Measurements from ENCODE around the gene SLC1A7. TPM values are rescaled to one million over a fixed set of nuclear protein-coding genes. Genes with fewer than 3 reads are reported as not detected.

Gene SLC1A7
- total and polyA plus RNA-seq, 2 experiments from 2014 or later: not detected

DNA sequence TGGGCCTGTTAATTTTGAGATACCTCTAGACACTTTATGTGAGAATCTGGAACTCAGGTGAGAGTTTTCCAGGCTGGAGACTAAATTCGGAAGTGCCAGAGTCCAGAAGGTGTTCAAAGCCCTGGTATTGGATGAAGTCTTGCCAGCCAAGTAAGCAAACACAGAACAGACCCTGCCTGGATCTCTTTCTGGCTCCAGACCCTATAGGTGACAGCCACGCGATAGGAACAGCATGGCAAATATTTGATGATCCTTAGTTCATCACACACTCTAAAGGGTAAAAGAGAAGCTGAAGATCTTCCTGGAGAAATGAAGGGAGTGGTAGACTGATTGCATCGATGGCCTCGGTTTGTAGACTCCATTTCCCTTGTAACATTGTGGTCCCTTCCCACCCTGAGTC, 30.7 kb downstream of the SLC1A7 start:
- H4K20me1 ChIP-seq (ENCODE audit: insufficient read depth, poor library complexity, severe bottlenecking): no peaks in the 10 kb centered on the region
- H3K36me3 ChIP-seq (replicated peaks; ENCODE audit: insufficient read depth, low read depth): no peaks in the 10 kb centered on the region
- H3K27ac ChIP-seq: no peak overlapping the region
- no peaks in the 10 kb centered on the region for H3K79me2 ChIP-seq
- H3K4me1 ChIP-seq (ENCODE audit: insufficient read depth): peaks cover 52% of the 10 kb centered on the region
- H2AFZ ChIP-seq: no peak overlapping the region
- no peak overlapping the region for H3K4me2 ChIP-seq
- peaks cover 11% of the 10 kb centered on the region for H3K27me3 ChIP-seq
- no peak overlapping the region for H3K4me3 ChIP-seq
- DNase-seq (ENCODE audit: low spot score): no peak
- H3K9me2 ChIP-seq (replicated peaks; ENCODE audit: insufficient read depth): no peaks in the 10 kb centered on the region
- no peaks in the 10 kb centered on the region for H3K9me3 ChIP-seq (ENCODE audit: low read depth)
- TF ChIP-seq EZH2phosphoT487 (IDR thresholded peaks at IDR 0.05; ENCODE audit: low read depth, severe bottlenecking, unreplicated experiment): no peak
- no peak for TF ChIP-seq CTCF (IDR thresholded peaks at IDR 0.05; ENCODE audit: poor library complexity)
- TF ChIP-seq EZH2 (IDR thresholded peaks at IDR 0.05; ENCODE audit: borderline replicate concordance): no peak
- 53% methylated on average over 5 of the region's 5 CpGs for WGBS (ENCODE audit: low lambda C conversion rate, missing lambda C conversion rate)

- 55% methylated on average over 10 of the region's 10 CpGs for WGBS (ENCODE audit: low lambda C conversion rate, missing lambda C conversion rate)
- no peaks in the 10 kb centered on the region for H3K79me2 ChIP-seq
- peak; percentile 74 for DNase-seq (ENCODE audit: low spot score)
- no peak overlapping the region for H3K4me3 ChIP-seq
- H3K36me3 ChIP-seq (replicated peaks; ENCODE audit: insufficient read depth, low read depth): no peaks in the 10 kb centered on the region
- no peaks in the 10 kb centered on the region for H3K9me3 ChIP-seq (ENCODE audit: low read depth)
- H3K27me3 ChIP-seq: peaks cover 11% of the 10 kb centered on the region
- H3K27ac ChIP-seq: peak overlapping the region; percentile 1
- TF ChIP-seq EZH2 (IDR thresholded peaks at IDR 0.05; ENCODE audit: borderline replicate concordance) (no peak), EZH2phosphoT487 (IDR thresholded peaks at IDR 0.05; ENCODE audit: low read depth, severe bottlenecking, unreplicated experiment) (no peak), CTCF (IDR thresholded peaks at IDR 0.05; ENCODE audit: poor library complexity) (no peak)
- H3K4me1 ChIP-seq (ENCODE audit: insufficient read depth): peaks cover 46% of the 10 kb centered on the region
- no peak overlapping the region for H2AFZ ChIP-seq
- H4K20me1 ChIP-seq (ENCODE audit: insufficient read depth, poor library complexity, severe bottlenecking): no peaks in the 10 kb centered on the region
- no peak overlapping the region for H3K4me2 ChIP-seq
- no peaks in the 10 kb centered on the region for H3K9me2 ChIP-seq (replicated peaks; ENCODE audit: insufficient read depth)
Observed at GRCh38 chr1:53111073-53111556, 31.3 kb downstream of the SLC1A7 start.

GRCh38 chr1:53110370-53111072, 31.9 kb downstream of the SLC1A7 start:
- no peaks in the 10 kb centered on the region for H3K79me2 ChIP-seq
- 67% methylated on average over 17 of the region's 18 CpGs for WGBS (ENCODE audit: low lambda C conversion rate, missing lambda C conversion rate)
- peak overlapping the region; percentile 1 for H3K27ac ChIP-seq
- no peak for TF ChIP-seq EZH2phosphoT487 (IDR thresholded peaks at IDR 0.05; ENCODE audit: low read depth, severe bottlenecking, unreplicated experiment)
- TF ChIP-seq CTCF (IDR thresholded peaks at IDR 0.05; ENCODE audit: poor library complexity): no peak
- no peak for TF ChIP-seq EZH2 (IDR thresholded peaks at IDR 0.05; ENCODE audit: borderline replicate concordance)
- H3K4me1 ChIP-seq (ENCODE audit: insufficient read depth): peaks cover 46% of the 10 kb centered on the region
- no peaks in the 10 kb centered on the region for H4K20me1 ChIP-seq (ENCODE audit: insufficient read depth, poor library complexity, severe bottlenecking)
- H3K9me2 ChIP-seq (replicated peaks; ENCODE audit: insufficient read depth): no peaks in the 10 kb centered on the region
- no peaks in the 10 kb centered on the region for H3K36me3 ChIP-seq (replicated peaks; ENCODE audit: insufficient read depth, low read depth)
- H3K27me3 ChIP-seq: peaks cover 11% of the 10 kb centered on the region
- no peak overlapping the region for H3K4me3 ChIP-seq
- no peaks in the 10 kb centered on the region for H3K9me3 ChIP-seq (ENCODE audit: low read depth)
- no peak overlapping the region for H3K4me2 ChIP-seq
- no peak overlapping the region for H2AFZ ChIP-seq
- peak; percentile 45 for DNase-seq (ENCODE audit: low spot score)
